GM06990 (cell line): Measurements from ENCODE around the gene GPR68.

Source experiments
- DNase-seq: peaks from one replicate; pipeline ENCODE4 v3.0.0-alpha.2; 2011; ENCODE audit not compliant: insufficient read length; ENCODE audit errors: extremely low read depth
- H3K27me3 ChIP-seq: replicated peaks from 2 replicates; pipeline ENCODE4 v1.6.0; 2011; ENCODE audit warnings: low read length; ENCODE audit not compliant: control insufficient read depth, insufficient read depth
- H3K36me3 ChIP-seq: 2 replicates; pipeline ENCODE4 v1.5.1; 2011; ENCODE audit warnings: low read length; ENCODE audit not compliant: control insufficient read depth, insufficient read depth
- H3K4me3 ChIP-seq: replicated peaks from 2 replicates; pipeline ENCODE4 v1.5.1; 2011; ENCODE audit warnings: low read depth, mild to moderate bottlenecking, control low read depth, low read length
- TF ChIP-seq, protein P1 (sequence below): IDR thresholded peaks from 2 replicates; pipeline ENCODE4 v1.5.1; 2011; ENCODE audit warnings: low read length, control low read depth, mild to moderate bottlenecking, inconsistent platforms; ENCODE audit not compliant: insufficient read depth, poor library complexity, severe bottlenecking

Gene GPR68

GRCh38 chr14:91223028-91223783, 21.3 kb downstream of the GPR68 start:
- TF ChIP-seq, protein P1, sequence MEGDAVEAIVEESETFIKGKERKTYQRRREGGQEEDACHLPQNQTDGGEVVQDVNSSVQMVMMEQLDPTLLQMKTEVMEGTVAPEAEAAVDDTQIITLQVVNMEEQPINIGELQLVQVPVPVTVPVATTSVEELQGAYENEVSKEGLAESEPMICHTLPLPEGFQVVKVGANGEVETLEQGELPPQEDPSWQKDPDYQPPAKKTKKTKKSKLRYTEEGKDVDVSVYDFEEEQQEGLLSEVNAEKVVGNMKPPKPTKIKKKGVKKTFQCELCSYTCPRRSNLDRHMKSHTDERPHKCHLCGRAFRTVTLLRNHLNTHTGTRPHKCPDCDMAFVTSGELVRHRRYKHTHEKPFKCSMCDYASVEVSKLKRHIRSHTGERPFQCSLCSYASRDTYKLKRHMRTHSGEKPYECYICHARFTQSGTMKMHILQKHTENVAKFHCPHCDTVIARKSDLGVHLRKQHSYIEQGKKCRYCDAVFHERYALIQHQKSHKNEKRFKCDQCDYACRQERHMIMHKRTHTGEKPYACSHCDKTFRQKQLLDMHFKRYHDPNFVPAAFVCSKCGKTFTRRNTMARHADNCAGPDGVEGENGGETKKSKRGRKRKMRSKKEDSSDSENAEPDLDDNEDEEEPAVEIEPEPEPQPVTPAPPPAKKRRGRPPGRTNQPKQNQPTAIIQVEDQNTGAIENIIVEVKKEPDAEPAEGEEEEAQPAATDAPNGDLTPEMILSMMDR, result no peak

GRCh38 chr14:91221270-91221669, 23.2 kb downstream of the GPR68 start:
- TF ChIP-seq, protein P1, result no peak
- H3K4me3 ChIP-seq, result no peak overlapping the region
- no peaks in the 10 kb centered on the region for H3K27me3 ChIP-seq
- peaks cover 14% of the 10 kb centered on the region for H3K36me3 ChIP-seq
- no peak for DNase-seq

More at GRCh38 chr14:91223028-91223783, 21.3 kb downstream of the GPR68 start:
- no peak for DNase-seq
- no peaks in the 10 kb centered on the region for H3K27me3 ChIP-seq
- H3K36me3 ChIP-seq, result peaks cover 10% of the 10 kb centered on the region
- H3K4me3 ChIP-seq, result no peak overlapping the region

GRCh38 chr14:91220581-91221000, 23.9 kb downstream of the GPR68 start:
- Histone ChIP-seq H3K27me3 (no peaks in the 10 kb centered on the region), H3K4me3 (no peak overlapping the region), H3K36me3 (peaks cover 16% of the 10 kb centered on the region)
- TF ChIP-seq, protein P1, result no peak
- no peak for DNase-seq

GRCh38 chr14:91219517-91220389, 24.8 kb downstream of the GPR68 start:
- TF ChIP-seq, protein P1, result no peak
- no peak overlapping the region for H3K4me3 ChIP-seq
- peaks cover 21% of the 10 kb centered on the region for H3K36me3 ChIP-seq
- DNase-seq, result no peak
- H3K27me3 ChIP-seq, result no peaks in the 10 kb centered on the region

DNA sequence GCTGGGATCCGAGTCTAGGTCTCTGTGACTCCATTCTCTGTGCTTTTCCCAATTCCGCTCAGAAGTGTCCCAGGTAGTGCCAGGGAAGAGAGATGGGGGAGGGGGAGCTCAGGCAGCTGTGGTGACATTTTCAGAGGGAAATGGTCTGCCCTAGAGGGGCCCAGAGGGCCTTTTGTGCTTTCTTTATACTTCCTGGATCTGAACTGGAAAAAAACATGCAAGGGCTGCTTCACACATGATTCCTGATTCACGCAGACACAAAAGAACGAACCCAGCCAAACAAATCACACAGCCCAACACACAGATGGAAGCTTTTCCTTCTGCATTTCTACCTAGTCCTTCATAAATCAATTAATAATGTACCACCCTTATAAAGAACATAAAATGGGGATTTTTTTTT, 26.5 kb downstream of the GPR68 start:
- H3K4me3 ChIP-seq, result no peak overlapping the region
- TF ChIP-seq, protein P1, result no peak
- no peaks in the 10 kb centered on the region for H3K27me3 ChIP-seq
- DNase-seq, result no peak
- H3K36me3 ChIP-seq, result peaks cover 24% of the 10 kb centered on the region
